SK-N-SH (cell line): Measurements from ENCODE around the gene THAP6. TPM values are rescaled to one million over a fixed set of nuclear protein-coding genes. Genes with fewer than 3 reads are reported as not detected.

ENCODE experiments used
- CTCF ChIA-PET: fragments of 300-600, 350-600 bp; formaldehyde crosslinking; extraction: SDS; loops from one replicate; lab custom pipeline; 2021; lab: Yijun Ruan, JAX
- POLR2A ChIA-PET: fragments of 350-600 bp; sonication (Branson Sonifier 250); formaldehyde crosslinking; extraction: SDS; loops from one replicate; lab custom pipeline; 2020; ENCODE audit warnings: antibody characterized with exemption, inconsistent platforms; lab: Yijun Ruan, JAX
- DNase-seq: peaks from one replicate; pipeline ENCODE4 v3.0.0; 2012
- H2AFZ ChIP-seq: fragments of 200-600 bp; sonication (generic); 2 replicates; pipeline ENCODE4 v1.8.1; 2016; ENCODE audit warnings: antibody characterized with exemption, mild to moderate bottlenecking, low read depth
- H3F3A ChIP-seq: fragments of 200-600 bp; sonication (generic); replicated peaks from 2 replicates; pipeline ENCODE3; 2016; ENCODE audit warnings: antibody characterized with exemption, mild to moderate bottlenecking; ENCODE audit not compliant: insufficient read depth
- H3K27ac ChIP-seq, 2 experiments: fragments of 200-500 bp in 1 of 2; fragments of 200-600 bp in 1 of 2; sonication (Bioruptor generic) in 1 of 2; sonication (generic), shearing (Covaris generic) in 1 of 2; 2 replicates each; pipeline versions ENCODE4 v1.5.1 to v1.6.1; 2014 to 2016; ENCODE audit warnings: low read depth in 2 of 2, inconsistent platforms in 1 of 2, low read length in 1 of 2, mild to moderate bottlenecking in 1 of 2, mixed read lengths in 1 of 2
- H3K27me3 ChIP-seq: fragments of 200-600 bp; sonication (generic), shearing (Covaris generic); 2 replicates; pipeline ENCODE4 v1.6.1; 2016; ENCODE audit warnings: mixed run types; ENCODE audit not compliant: insufficient read depth
- H3K36me3 ChIP-seq, 2 experiments: fragments of 200-500 bp in 1 of 2; fragments of 200-600 bp in 1 of 2; sonication (Bioruptor generic) in 1 of 2; sonication (generic) in 1 of 2; replicated peaks in 1 of 2; 2 replicates each; pipeline versions ENCODE3 to v1.5.1; 2014 to 2016; ENCODE audit warnings: low read length in 1 of 2, mild to moderate bottlenecking in 1 of 2; ENCODE audit not compliant: insufficient read depth in 2 of 2, control insufficient read depth in 1 of 2
- H3K4me1 ChIP-seq, 2 experiments: fragments of 200-500 bp in 1 of 2; fragments of 200-600 bp in 1 of 2; sonication (Bioruptor generic) in 1 of 2; sonication (generic), shearing (Covaris generic) in 1 of 2; 2 replicates each; pipeline versions ENCODE4 v1.5.1 to v1.6.1; 2014 to 2016; ENCODE audit warnings: low read depth in 1 of 2, low read length in 1 of 2, mixed run types in 1 of 2; ENCODE audit not compliant: insufficient read depth in 2 of 2, control insufficient read depth in 1 of 2
- H3K4me2 ChIP-seq: fragments of 200-600 bp; sonication (generic), shearing (Covaris generic); 2 replicates; pipeline ENCODE4 v1.6.1; 2017; ENCODE audit warnings: mixed run types
- H3K4me3 ChIP-seq, 2 experiments: fragments of 200-500 bp in 1 of 2; fragments of 200-600 bp in 1 of 2; sonication (Bioruptor generic) in 1 of 2; sonication (generic), shearing (Covaris generic) in 1 of 2; 2 replicates each; pipeline versions ENCODE4 v1.5.1 to v1.8.1; 2014 to 2016; ENCODE audit warnings: low read depth in 2 of 2, inconsistent platforms in 1 of 2, low read length in 1 of 2, mild to moderate bottlenecking in 1 of 2, mixed read lengths in 1 of 2, moderate library complexity in 1 of 2
- H3K79me2 ChIP-seq: fragments of 200-600 bp; sonication (generic); 2 replicates; pipeline ENCODE4 v1.8.1; 2017; ENCODE audit warnings: mild to moderate bottlenecking; ENCODE audit not compliant: insufficient read depth
- H3K9ac ChIP-seq: fragments of 200-600 bp; sonication (generic); 2 replicates; pipeline ENCODE4 v1.6.1; 2017; ENCODE audit warnings: mixed run types
- H3K9me2 ChIP-seq: fragments of 200-600 bp; sonication (generic); 2 replicates; pipeline ENCODE4 v1.6.1; 2017; ENCODE audit warnings: mixed run types
- H3K9me3 ChIP-seq: fragments of 200-600 bp; sonication (generic); 2 replicates; pipeline ENCODE4 v1.6.1; 2017; ENCODE audit warnings: mixed run types, mild to moderate bottlenecking, moderate library complexity
- H4K20me1 ChIP-seq: fragments of 200-600 bp; sonication (generic); 2 replicates; pipeline ENCODE4 v1.6.1; 2017; ENCODE audit warnings: mild to moderate bottlenecking, mixed run types; ENCODE audit not compliant: insufficient read depth
- CTCF ChIP-seq: fragments of 200-600 bp; sonication (generic); IDR thresholded peaks from 2 replicates; pipeline ENCODE4 v1.6.1; 2017; ENCODE audit warnings: antibody characterized with exemption, mild to moderate bottlenecking, moderate library complexity
- EP300 ChIP-seq, 2 experiments: IDR thresholded peaks; 2 replicates each; pipeline versions ENCODE4 v1.4.0 to v1.6.1; 2012; ENCODE audit warnings: borderline replicate concordance in 1 of 2, low read depth in 1 of 2, low read length in 1 of 2
- FOXM1 ChIP-seq: IDR thresholded peaks from 2 replicates; pipeline ENCODE4 v1.4.0; 2012; ENCODE audit warnings: low read depth, mild to moderate bottlenecking
- MEF2A ChIP-seq: IDR thresholded peaks from 2 replicates; pipeline ENCODE4 v1.4.0; 2012; ENCODE audit warnings: low read depth, borderline replicate concordance
- MXI1 ChIP-seq: IDR thresholded peaks from 2 replicates; pipeline ENCODE4 v1.6.1; 2012; ENCODE audit warnings: mild to moderate bottlenecking, low read depth, low read length, improper control_type of control experiment
- RAD21 ChIP-seq: IDR thresholded peaks from 2 replicates; pipeline ENCODE4 v1.6.1; 2012; ENCODE audit warnings: mild to moderate bottlenecking, low read length
- RCOR1 ChIP-seq: fragments of 150-350 bp; IDR thresholded peaks from 2 replicates; pipeline ENCODE4 v1.6.1; 2017; ENCODE audit warnings: antibody characterized with exemption, low read length
- SIN3A ChIP-seq: IDR thresholded peaks from 2 replicates; pipeline ENCODE4 v1.6.1; 2012; ENCODE audit warnings: low read depth, mild to moderate bottlenecking, low read length, moderate library complexity, borderline replicate concordance
- TEAD4 ChIP-seq: IDR thresholded peaks from 2 replicates; pipeline ENCODE4 v1.4.0; 2012; ENCODE audit warnings: mild to moderate bottlenecking, borderline replicate concordance; ENCODE audit not compliant: insufficient read depth
- USF2 ChIP-seq: fragments of 150-350 bp; IDR thresholded peaks from 2 replicates; pipeline ENCODE4 v1.6.1; 2017; ENCODE audit warnings: antibody characterized with exemption, low read length, low read depth, borderline replicate concordance
- WGBS: methylation state at CpG from one replicate; pipeline ENCODE4 v1.1.6; 2017; ENCODE audit warnings: low lambda C conversion rate; 5-methylcytosine and 5-hydroxymethylcytosine counted together
- polyA plus RNA-seq, 3 experiments: library from polyadenylated mRNA; depleted of rRNA; stranded (reverse); fragments of >200 nt; gene quantifications; 2 replicates each; pipeline ENCODE4 v1.2.3, GENCODE V29; 2012
- TF ChIP-seq, protein P1 (sequence below): IDR thresholded peaks from 2 replicates; pipeline ENCODE4 v1.6.1; 2012; ENCODE audit warnings: mild to moderate bottlenecking, low read depth, low read length, moderate library complexity

THAP6 gene
- polyA plus RNA-seq, 1 of the 3 experiments (the other 2 are of a cell fraction): 6.9 TPM

DNA sequence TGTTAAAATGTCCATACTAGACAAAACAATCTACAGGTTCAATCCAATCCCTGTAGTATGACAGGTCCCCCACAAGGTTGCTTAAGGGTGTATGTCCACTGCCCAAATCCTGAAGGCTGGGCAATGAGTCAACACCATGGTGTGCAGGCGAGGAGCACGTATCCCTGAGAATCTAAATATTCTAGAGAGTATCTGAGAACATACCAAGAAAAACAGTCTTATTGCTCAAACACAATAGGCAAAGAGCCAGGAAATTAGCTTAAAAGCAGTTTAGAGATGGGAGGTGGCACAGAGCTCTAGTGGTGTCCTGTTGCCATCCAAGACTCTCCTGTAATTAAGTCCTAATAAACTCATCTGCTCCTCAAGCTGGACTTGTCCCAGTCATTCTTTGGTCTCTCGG, 37.1 kb upstream of the THAP6 start:
- no peak for DNase-seq
- H3K9ac ChIP-seq: no peak overlapping the region
- ChIA-PET POLR2A (no interaction called here), CTCF (no interaction called here)
- H4K20me1 ChIP-seq: no peaks in the 10 kb centered on the region
- H3K4me2 ChIP-seq: no peak overlapping the region
- no peaks in the 10 kb centered on the region for H3K4me1 ChIP-seq
- H3K36me3 ChIP-seq: peaks cover 46 to 53% of the 10 kb centered on the region in 2 experiments
- H3K4me3 ChIP-seq: no peak overlapping the region
- no peaks in the 10 kb centered on the region for H3K9me3 ChIP-seq
- H2AFZ ChIP-seq: no peak overlapping the region
- 100% methylated on average over 3 of the region's 3 CpGs for WGBS
- H3K79me2 ChIP-seq: no peaks in the 10 kb centered on the region
- no peaks in the 10 kb centered on the region for H3F3A ChIP-seq
- no peak overlapping the region for H3K27ac ChIP-seq
- no peaks in the 10 kb centered on the region for H3K27me3 ChIP-seq
- no peaks in the 10 kb centered on the region for H3K9me2 ChIP-seq
- TF ChIP-seq TEAD4 (no peak), RCOR1 (no peak), EP300 (IDR thresholded peaks at IDR 0.05; ENCODE audit: borderline replicate concordance in 1 of 2, low read depth in 1 of 2, low read length in 1 of 2) (no peak), MEF2A (no peak)

- no peak overlapping the region for H3K27ac ChIP-seq
- ChIA-PET POLR2A (interaction anchor here (1.3 kb wide), 1 partner anchor 30 kb away, joined by 5 read pairs; the partner anchor contains the start of genes RCHY1 and THAP6), CTCF (no interaction called here)
- TF ChIP-seq USF2: no peak
- TF ChIP-seq FOXM1: no peak
- H3K36me3 ChIP-seq: peaks cover 64 to 77% of the 10 kb centered on the region in 2 experiments
- H3K27me3 ChIP-seq: no peaks in the 10 kb centered on the region
- H3K9me3 ChIP-seq: no peaks in the 10 kb centered on the region
- no peaks in the 10 kb centered on the region for H3F3A ChIP-seq
- H4K20me1 ChIP-seq: no peaks in the 10 kb centered on the region
- H3K9ac ChIP-seq: no peak overlapping the region
- no peak overlapping the region for H3K4me3 ChIP-seq
- no peak overlapping the region for H2AFZ ChIP-seq
- no peak overlapping the region for H3K4me2 ChIP-seq
- H3K79me2 ChIP-seq: no peaks in the 10 kb centered on the region
- H3K9me2 ChIP-seq: no peaks in the 10 kb centered on the region
- H3K4me1 ChIP-seq: peaks cover 0 to 2% of the 10 kb centered on the region in 2 experiments; a peak in 1 of 4 replicates
- DNase-seq: no peak
- 92% methylated on average over 4 of the region's 4 CpGs for WGBS
Observed at GRCh38 chr4:75484190-75484589, 30.1 kb upstream of the THAP6 start.

GRCh38 chr4:75490155-75490554, 24.1 kb upstream of the THAP6 start:
- no peak for TF ChIP-seq FOXM1
- TF ChIP-seq SIN3A: no peak
- TF ChIP-seq, protein P1, sequence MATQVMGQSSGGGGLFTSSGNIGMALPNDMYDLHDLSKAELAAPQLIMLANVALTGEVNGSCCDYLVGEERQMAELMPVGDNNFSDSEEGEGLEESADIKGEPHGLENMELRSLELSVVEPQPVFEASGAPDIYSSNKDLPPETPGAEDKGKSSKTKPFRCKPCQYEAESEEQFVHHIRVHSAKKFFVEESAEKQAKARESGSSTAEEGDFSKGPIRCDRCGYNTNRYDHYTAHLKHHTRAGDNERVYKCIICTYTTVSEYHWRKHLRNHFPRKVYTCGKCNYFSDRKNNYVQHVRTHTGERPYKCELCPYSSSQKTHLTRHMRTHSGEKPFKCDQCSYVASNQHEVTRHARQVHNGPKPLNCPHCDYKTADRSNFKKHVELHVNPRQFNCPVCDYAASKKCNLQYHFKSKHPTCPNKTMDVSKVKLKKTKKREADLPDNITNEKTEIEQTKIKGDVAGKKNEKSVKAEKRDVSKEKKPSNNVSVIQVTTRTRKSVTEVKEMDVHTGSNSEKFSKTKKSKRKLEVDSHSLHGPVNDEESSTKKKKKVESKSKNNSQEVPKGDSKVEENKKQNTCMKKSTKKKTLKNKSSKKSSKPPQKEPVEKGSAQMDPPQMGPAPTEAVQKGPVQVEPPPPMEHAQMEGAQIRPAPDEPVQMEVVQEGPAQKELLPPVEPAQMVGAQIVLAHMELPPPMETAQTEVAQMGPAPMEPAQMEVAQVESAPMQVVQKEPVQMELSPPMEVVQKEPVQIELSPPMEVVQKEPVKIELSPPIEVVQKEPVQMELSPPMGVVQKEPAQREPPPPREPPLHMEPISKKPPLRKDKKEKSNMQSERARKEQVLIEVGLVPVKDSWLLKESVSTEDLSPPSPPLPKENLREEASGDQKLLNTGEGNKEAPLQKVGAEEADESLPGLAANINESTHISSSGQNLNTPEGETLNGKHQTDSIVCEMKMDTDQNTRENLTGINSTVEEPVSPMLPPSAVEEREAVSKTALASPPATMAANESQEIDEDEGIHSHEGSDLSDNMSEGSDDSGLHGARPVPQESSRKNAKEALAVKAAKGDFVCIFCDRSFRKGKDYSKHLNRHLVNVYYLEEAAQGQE: no peak
- peak; percentile 43 for TF ChIP-seq RAD21
- peak; percentile 45 for TF ChIP-seq CTCF
- no peak for TF ChIP-seq MXI1
- TF ChIP-seq, all 33 proteins: peak for 2
- Histone ChIP-seq H3K4me2 (no peak overlapping the region), H3K4me1 (no peaks in the 10 kb centered on the region), H3K9ac (no peak overlapping the region), H3K9me2 (no peaks in the 10 kb centered on the region; the same call in 1 of the 2 replicates), H2AFZ (no peak overlapping the region), H3K4me3 (no peak overlapping the region), H3F3A (peaks cover 6% of the 10 kb centered on the region), H3K27ac (no peak overlapping the region), H3K27me3 (no peaks in the 10 kb centered on the region), H4K20me1 (no peaks in the 10 kb centered on the region), H3K36me3 (peaks cover 50 to 67% of the 10 kb centered on the region in 2 experiments), H3K9me3 (no peaks in the 10 kb centered on the region), H3K79me2 (no peaks in the 10 kb centered on the region)
- ChIA-PET CTCF (interaction anchor here (0.7 to 1.6 kb wide), 4 partner anchors 16 to 616 kb away, joined by 3 to 5 read pairs (median 4); partner anchors contain the start of gene ODAPH), POLR2A (no interaction called here)
- DNase-seq: no peak
- WGBS: 78% methylated on average over 2 of the region's 2 CpGs
